Thyroid gland (tissue), 4 donors: Measurements from ENCODE around the gene SLC12A2.

ENCODE experiments used
- CTCF ChIP-seq, 6 experiments: fragments of 200-600 bp in 3 of 6; fragments of 450-650 bp in 3 of 6; sonication (generic) in 3 of 6; IDR thresholded peaks; one replicate each; pipeline ENCODE4 v1.5.1; 2016 to 2019; ENCODE audit warnings: antibody characterized with exemption in 6 of 6, mild to moderate bottlenecking in 2 of 6, inconsistent platforms in 1 of 6, moderate library complexity in 1 of 6
- POLR2A ChIP-seq, 2 donors: fragments of 450-650 bp; IDR thresholded peaks; one replicate each; pipeline ENCODE4 v1.6.1; 2017; ENCODE audit warnings: antibody characterized with exemption in 2 of 2, mild to moderate bottlenecking in 2 of 2, moderate library complexity in 1 of 2

GRCh38 chr5:128074953-128075352 is 8.6 kb upstream of the SLC12A2 start:
- TF ChIP-seq CTCF (IDR thresholded peaks at IDR 0.05) (no peak), POLR2A (IDR thresholded peaks at IDR 0.05) (no peak)
